GM23338 (cell line): ENCODE data around the gene POU3F3. TPM values are rescaled to one million over a fixed set of nuclear protein-coding genes. Genes with fewer than 3 reads are reported as not detected.

Experiments
- ATAC-seq: fragments of 200-7000 bp; cut with Tn5 transposase; 3 replicates; pipeline ENCODE4 v1.9.1; 2020
- DNase-seq: peaks from one replicate; pipeline ENCODE4 v3.0.0-alpha.2; 2015; ENCODE audit warnings: low spot score
- H2AFZ ChIP-seq: fragments of 200-600 bp; sonication (generic); 2 replicates; pipeline ENCODE4 v1.8.0; 2016; ENCODE audit warnings: antibody characterized with exemption, mild to moderate bottlenecking, moderate library complexity
- H3F3A ChIP-seq: fragments of 200-600 bp; sonication (generic); replicated peaks from 2 replicates; pipeline ENCODE4 v1.8.0; 2017; ENCODE audit warnings: antibody characterized with exemption, mixed run types, low read depth
- H3K27ac ChIP-seq: fragments of 200-600 bp; sonication (generic); 2 replicates; pipeline ENCODE4 v1.6.1; 2016; ENCODE audit warnings: low read depth
- H3K27me3 ChIP-seq: fragments of 200-600 bp; sonication (generic); 2 replicates; pipeline ENCODE4 v1.8.0; 2016; ENCODE audit warnings: mild to moderate bottlenecking, mixed run types, moderate library complexity; ENCODE audit not compliant: insufficient read depth
- H3K36me3 ChIP-seq: fragments of 200-600 bp; sonication (generic); 2 replicates; pipeline ENCODE4 v1.8.0; 2016; ENCODE audit warnings: mild to moderate bottlenecking; ENCODE audit not compliant: insufficient read depth
- H3K4me1 ChIP-seq: fragments of 200-600 bp; sonication (generic); 2 replicates; pipeline ENCODE4 v1.8.0; 2016; ENCODE audit warnings: mild to moderate bottlenecking, moderate library complexity; ENCODE audit not compliant: insufficient read depth
- H3K4me2 ChIP-seq: fragments of 200-600 bp; sonication (generic); 2 replicates; pipeline ENCODE4 v1.7.1; 2017; ENCODE audit warnings: mixed run types
- H3K4me3 ChIP-seq: fragments of 200-600 bp; sonication (generic); 2 replicates; pipeline ENCODE4 v1.6.1; 2016; ENCODE audit warnings: mixed run types
- H3K79me2 ChIP-seq: fragments of 200-600 bp; sonication (generic); replicated peaks from 2 replicates; pipeline ENCODE4 v1.8.0; 2017; ENCODE audit warnings: mild to moderate bottlenecking; ENCODE audit not compliant: insufficient read depth
- H3K9me2 ChIP-seq: fragments of 200-600 bp; sonication (generic); 2 replicates; pipeline ENCODE4 v1.8.0; 2017; ENCODE audit not compliant: insufficient read depth
- H4K20me1 ChIP-seq: fragments of 200-600 bp; sonication (generic); replicated peaks from 2 replicates; pipeline ENCODE4 v1.8.0; 2017; ENCODE audit warnings: mild to moderate bottlenecking; ENCODE audit not compliant: insufficient read depth
- H3K27ac Mint-ChIP-seq: 2 replicates; pipeline ENCODE4 v1.8.0; 2020; ENCODE audit warnings: inconsistent platforms, mild to moderate bottlenecking, moderate library complexity, mixed read lengths
- H3K27me3 Mint-ChIP-seq: 3 replicates; pipeline ENCODE4 v1.8.0; 2022; ENCODE audit warnings: low read depth, mild to moderate bottlenecking, moderate library complexity, mixed read lengths, inconsistent platforms; ENCODE audit not compliant: insufficient read depth, poor library complexity
- H3K36me3 Mint-ChIP-seq: 3 replicates; pipeline ENCODE4 v1.8.0; 2021; ENCODE audit warnings: low read depth, mild to moderate bottlenecking, inconsistent platforms, moderate library complexity, mixed read lengths
- H3K4me1 Mint-ChIP-seq: 3 replicates; pipeline ENCODE4 v1.8.0; 2020; ENCODE audit warnings: mild to moderate bottlenecking, inconsistent platforms, mixed read lengths
- H3K4me3 Mint-ChIP-seq: 3 replicates; pipeline ENCODE4 v1.8.0; 2021; ENCODE audit warnings: moderate library complexity, mild to moderate bottlenecking, inconsistent platforms, mixed read lengths
- H3K9me3 Mint-ChIP-seq: 3 replicates; pipeline ENCODE4 v1.8.0; 2020; ENCODE audit warnings: moderate library complexity, mild to moderate bottlenecking, inconsistent platforms, mixed read lengths
- NANOG ChIP-seq: IDR thresholded peaks from 2 replicates; pipeline ENCODE4 v1.6.1; 2016; ENCODE audit warnings: antibody characterized with exemption, borderline replicate concordance
- POLR2AphosphoS5 ChIP-seq: IDR thresholded peaks from 2 replicates; pipeline ENCODE4 v1.6.1; 2016; ENCODE audit warnings: antibody characterized with exemption, low read depth
- ZNF114 ChIP-seq: fragments of 250-450 bp; sonication (Bioruptor Pico); IDR thresholded peaks from 2 replicates; pipeline ENCODE4 v1.5.0; 2020; ENCODE audit warnings: mild to moderate bottlenecking, moderate library complexity
- polyA plus RNA-seq: library from polyadenylated mRNA; unstranded; fragments of >200 nt; fragmentation: Nextera tagmentation; extraction: Ambion mirVana; gene quantifications from 2 replicates; pipeline ENCODE4 v1.2.1, GENCODE V29; 2016
- total RNA-seq: library from RNA; depleted of rRNA; stranded (reverse); fragments of >200 nt; shearing (Covaris generic); gene quantifications from 2 replicates; pipeline ENCODE4 v1.2.3, GENCODE V29; 2014
- TF ChIP-seq, protein P1 (sequence below): fragments of 250-450 bp; sonication (Bioruptor Pico); IDR thresholded peaks from 2 replicates; pipeline ENCODE4 v1.5.0; 2020; ENCODE audit warnings: mild to moderate bottlenecking, moderate library complexity
- TF ChIP-seq, protein P2 (sequence below): IDR thresholded peaks from one replicate; pipeline ENCODE4 v1.6.1; 2018; ENCODE audit warnings: antibody characterized with exemption; ENCODE audit not compliant: unreplicated experiment

POU3F3 gene
- total and polyA plus RNA-seq, 2 experiments from 2014 or later, result 0.06 to 0.24 TPM

GRCh38 chr2:104876606-104877570 is 23.0 kb downstream of the POU3F3 start (continued):
- TF ChIP-seq, protein P1, sequence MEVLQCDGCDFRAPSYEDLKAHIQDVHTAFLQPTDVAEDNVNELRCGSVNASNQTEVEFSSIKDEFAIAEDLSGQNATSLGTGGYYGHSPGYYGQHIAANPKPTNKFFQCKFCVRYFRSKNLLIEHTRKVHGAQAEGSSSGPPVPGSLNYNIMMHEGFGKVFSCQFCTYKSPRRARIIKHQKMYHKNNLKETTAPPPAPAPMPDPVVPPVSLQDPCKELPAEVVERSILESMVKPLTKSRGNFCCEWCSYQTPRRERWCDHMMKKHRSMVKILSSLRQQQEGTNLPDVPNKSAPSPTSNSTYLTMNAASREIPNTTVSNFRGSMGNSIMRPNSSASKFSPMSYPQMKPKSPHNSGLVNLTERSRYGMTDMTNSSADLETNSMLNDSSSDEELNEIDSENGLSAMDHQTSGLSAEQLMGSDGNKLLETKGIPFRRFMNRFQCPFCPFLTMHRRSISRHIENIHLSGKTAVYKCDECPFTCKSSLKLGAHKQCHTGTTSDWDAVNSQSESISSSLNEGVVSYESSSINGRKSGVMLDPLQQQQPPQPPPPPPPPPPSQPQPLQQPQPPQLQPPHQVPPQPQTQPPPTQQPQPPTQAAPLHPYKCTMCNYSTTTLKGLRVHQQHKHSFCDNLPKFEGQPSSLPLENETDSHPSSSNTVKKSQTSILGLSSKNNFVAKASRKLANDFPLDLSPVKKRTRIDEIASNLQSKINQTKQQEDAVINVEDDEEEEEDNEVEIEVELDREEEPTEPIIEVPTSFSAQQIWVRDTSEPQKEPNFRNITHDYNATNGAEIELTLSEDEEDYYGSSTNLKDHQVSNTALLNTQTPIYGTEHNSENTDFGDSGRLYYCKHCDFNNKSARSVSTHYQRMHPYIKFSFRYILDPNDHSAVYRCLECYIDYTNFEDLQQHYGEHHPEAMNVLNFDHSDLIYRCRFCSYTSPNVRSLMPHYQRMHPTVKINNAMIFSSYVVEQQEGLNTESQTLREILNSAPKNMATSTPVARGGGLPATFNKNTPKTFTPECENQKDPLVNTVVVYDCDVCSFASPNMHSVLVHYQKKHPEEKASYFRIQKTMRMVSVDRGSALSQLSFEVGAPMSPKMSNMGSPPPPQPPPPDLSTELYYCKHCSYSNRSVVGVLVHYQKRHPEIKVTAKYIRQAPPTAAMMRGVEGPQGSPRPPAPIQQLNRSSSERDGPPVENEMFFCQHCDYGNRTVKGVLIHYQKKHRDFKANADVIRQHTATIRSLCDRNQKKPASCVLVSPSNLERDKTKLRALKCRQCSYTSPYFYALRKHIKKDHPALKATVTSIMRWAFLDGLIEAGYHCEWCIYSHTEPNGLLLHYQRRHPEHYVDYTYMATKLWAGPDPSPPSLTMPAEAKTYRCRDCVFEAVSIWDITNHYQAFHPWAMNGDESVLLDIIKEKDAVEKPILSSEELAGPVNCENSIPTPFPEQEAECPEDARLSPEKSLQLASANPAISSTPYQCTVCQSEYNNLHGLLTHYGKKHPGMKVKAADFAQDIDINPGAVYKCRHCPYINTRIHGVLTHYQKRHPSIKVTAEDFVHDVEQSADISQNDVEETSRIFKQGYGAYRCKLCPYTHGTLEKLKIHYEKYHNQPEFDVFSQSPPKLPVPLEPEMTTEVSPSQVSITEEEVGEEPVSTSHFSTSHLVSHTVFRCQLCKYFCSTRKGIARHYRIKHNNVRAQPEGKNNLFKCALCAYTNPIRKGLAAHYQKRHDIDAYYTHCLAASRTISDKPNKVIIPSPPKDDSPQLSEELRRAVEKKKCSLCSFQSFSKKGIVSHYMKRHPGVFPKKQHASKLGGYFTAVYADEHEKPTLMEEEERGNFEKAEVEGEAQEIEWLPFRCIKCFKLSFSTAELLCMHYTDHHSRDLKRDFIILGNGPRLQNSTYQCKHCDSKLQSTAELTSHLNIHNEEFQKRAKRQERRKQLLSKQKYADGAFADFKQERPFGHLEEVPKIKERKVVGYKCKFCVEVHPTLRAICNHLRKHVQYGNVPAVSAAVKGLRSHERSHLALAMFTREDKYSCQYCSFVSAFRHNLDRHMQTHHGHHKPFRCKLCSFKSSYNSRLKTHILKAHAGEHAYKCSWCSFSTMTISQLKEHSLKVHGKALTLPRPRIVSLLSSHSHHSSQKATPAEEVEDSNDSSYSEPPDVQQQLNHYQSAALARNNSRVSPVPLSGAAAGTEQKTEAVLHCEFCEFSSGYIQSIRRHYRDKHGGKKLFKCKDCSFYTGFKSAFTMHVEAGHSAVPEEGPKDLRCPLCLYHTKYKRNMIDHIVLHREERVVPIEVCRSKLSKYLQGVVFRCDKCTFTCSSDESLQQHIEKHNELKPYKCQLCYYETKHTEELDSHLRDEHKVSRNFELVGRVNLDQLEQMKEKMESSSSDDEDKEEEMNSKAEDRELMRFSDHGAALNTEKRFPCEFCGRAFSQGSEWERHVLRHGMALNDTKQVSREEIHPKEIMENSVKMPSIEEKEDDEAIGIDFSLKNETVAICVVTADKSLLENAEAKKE, result no peak
- TF ChIP-seq NANOG, result no peak
- no peak for TF ChIP-seq POLR2AphosphoS5
- TF ChIP-seq ZNF114 (CRISPR knock-in tag), result no peak

DNA sequence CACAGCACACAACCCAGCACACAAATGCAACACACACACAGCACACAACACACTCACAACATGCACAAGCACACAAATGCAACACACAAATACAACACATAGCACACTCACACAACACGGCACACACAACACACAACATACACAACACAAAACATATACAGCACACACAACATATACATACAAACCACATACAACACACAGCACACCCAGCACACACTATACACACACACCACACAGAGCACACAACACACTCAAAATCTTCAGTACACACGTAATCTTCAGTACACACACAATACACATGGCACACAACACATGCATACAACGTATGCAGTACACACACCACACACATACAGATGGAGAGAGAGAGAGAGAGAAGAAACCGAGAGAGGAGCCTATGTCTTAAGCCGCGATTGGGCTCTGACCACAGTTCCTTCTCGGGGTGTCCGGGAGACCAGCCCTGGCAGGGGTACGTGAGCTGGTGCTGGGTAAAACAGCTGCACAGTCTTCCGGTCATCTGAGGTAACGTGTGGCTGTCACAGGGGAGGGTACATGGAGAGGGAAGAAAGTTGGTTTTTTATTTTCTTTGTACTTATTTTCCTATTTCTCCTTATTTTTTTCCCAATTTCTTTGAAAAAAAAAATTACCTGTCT is 25.1 kb downstream of the POU3F3 start:
- H3K27ac ChIP-seq, result no peak overlapping the region
- peaks cover 10% of the 10 kb centered on the region for H3K4me1 Mint-ChIP-seq
- TF ChIP-seq, protein P2, sequence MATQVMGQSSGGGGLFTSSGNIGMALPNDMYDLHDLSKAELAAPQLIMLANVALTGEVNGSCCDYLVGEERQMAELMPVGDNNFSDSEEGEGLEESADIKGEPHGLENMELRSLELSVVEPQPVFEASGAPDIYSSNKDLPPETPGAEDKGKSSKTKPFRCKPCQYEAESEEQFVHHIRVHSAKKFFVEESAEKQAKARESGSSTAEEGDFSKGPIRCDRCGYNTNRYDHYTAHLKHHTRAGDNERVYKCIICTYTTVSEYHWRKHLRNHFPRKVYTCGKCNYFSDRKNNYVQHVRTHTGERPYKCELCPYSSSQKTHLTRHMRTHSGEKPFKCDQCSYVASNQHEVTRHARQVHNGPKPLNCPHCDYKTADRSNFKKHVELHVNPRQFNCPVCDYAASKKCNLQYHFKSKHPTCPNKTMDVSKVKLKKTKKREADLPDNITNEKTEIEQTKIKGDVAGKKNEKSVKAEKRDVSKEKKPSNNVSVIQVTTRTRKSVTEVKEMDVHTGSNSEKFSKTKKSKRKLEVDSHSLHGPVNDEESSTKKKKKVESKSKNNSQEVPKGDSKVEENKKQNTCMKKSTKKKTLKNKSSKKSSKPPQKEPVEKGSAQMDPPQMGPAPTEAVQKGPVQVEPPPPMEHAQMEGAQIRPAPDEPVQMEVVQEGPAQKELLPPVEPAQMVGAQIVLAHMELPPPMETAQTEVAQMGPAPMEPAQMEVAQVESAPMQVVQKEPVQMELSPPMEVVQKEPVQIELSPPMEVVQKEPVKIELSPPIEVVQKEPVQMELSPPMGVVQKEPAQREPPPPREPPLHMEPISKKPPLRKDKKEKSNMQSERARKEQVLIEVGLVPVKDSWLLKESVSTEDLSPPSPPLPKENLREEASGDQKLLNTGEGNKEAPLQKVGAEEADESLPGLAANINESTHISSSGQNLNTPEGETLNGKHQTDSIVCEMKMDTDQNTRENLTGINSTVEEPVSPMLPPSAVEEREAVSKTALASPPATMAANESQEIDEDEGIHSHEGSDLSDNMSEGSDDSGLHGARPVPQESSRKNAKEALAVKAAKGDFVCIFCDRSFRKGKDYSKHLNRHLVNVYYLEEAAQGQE, result no peak

More for the DNA sequence above, 25.1 kb downstream of the POU3F3 start:
- Mint-ChIP-seq H3K27ac (no peak overlapping the region), H3K4me3 (no peak overlapping the region), H3K36me3 (no peaks in the 10 kb centered on the region), H3K9me3 (no peaks in the 10 kb centered on the region), H3K27me3 (peaks cover 24% of the 10 kb centered on the region)
- H2AFZ ChIP-seq, result no peak overlapping the region
- no peaks in the 10 kb centered on the region for H3K36me3 ChIP-seq
- 0 out of 2 replicates have a peak, but pooled peaks cover 1% of the 10 kb centered on the region for H3F3A ChIP-seq
- ATAC-seq (no peak), DNase-seq (no peak)
- H3K4me2 ChIP-seq, result no peak overlapping the region
- no peaks in the 10 kb centered on the region for H3K79me2 ChIP-seq
- H3K4me3 ChIP-seq, result no peak overlapping the region
- H3K4me1 ChIP-seq, result peaks cover 2% of the 10 kb centered on the region; the same call in 1 of the 2 replicates
- no peaks in the 10 kb centered on the region for H4K20me1 ChIP-seq
- no peaks in the 10 kb centered on the region for H3K9me2 ChIP-seq
- peaks cover 27% of the 10 kb centered on the region for H3K27me3 ChIP-seq
